HepG2 (cell line): ENCODE results near the gene MYADML2. TPM values are rescaled to one million over a fixed set of nuclear protein-coding genes. Genes with fewer than 3 reads are reported as not detected.

Source experiments
- IRX3 ChIP-seq: sonication (generic); formaldehyde crosslinking; IDR thresholded peaks from 2 replicates; pipeline ENCODE4 v1.8.1; 2023; ENCODE audit warnings: mild to moderate bottlenecking, low read depth, missing genetic modification reagents, borderline replicate concordance
- MXI1 ChIP-seq: IDR thresholded peaks from 3 replicates; pipeline ENCODE4 v1.6.1; 2012; ENCODE audit warnings: low read depth, low read length, inconsistent platforms, borderline replicate concordance
- RBFOX2 ChIP-seq: fragments of 200-400 bp; formaldehyde crosslinking; IDR thresholded peaks from 2 replicates; pipeline ENCODE4 v1.6.1; 2017; ENCODE audit warnings: low read depth, mild to moderate bottlenecking, low read length
- SCMH1 ChIP-seq: sonication (generic); formaldehyde crosslinking; IDR thresholded peaks from 2 replicates; pipeline ENCODE4 v1.9.0; 2021; ENCODE audit warnings: missing genetic modification reagents, mild to moderate bottlenecking, borderline replicate concordance
- SMARCE1 ChIP-seq: fragments of 450-650 bp; IDR thresholded peaks from 2 replicates; pipeline ENCODE4 v1.6.1; 2017; ENCODE audit warnings: borderline replicate concordance
- STAT5B ChIP-seq: sonication (generic); formaldehyde crosslinking; IDR thresholded peaks from 2 replicates; pipeline ENCODE4 v1.4.0; 2020; ENCODE audit warnings: missing genetic modification reagents
- YEATS4 ChIP-seq: sonication (generic); formaldehyde crosslinking; IDR thresholded peaks from 2 replicates; pipeline ENCODE4 v1.4.0; 2020; ENCODE audit warnings: missing genetic modification reagents, borderline replicate concordance
- ZBTB3 ChIP-seq: sonication (generic); formaldehyde crosslinking; IDR thresholded peaks from 2 replicates; pipeline ENCODE4 v1.4.0; 2020; ENCODE audit warnings: low read depth, mild to moderate bottlenecking, moderate library complexity, missing genetic modification reagents, borderline replicate concordance
- ZFP36L2 ChIP-seq: sonication (generic); formaldehyde crosslinking; IDR thresholded peaks from 2 replicates; pipeline ENCODE4 v1.4.0; 2020; ENCODE audit warnings: missing genetic modification reagents
- ZFYVE20 ChIP-seq: sonication (generic); formaldehyde crosslinking; IDR thresholded peaks from 2 replicates; pipeline ENCODE4 v1.8.0; 2023; ENCODE audit warnings: low read depth, mild to moderate bottlenecking, moderate library complexity, missing genetic modification reagents, borderline replicate concordance
- ZNF101 ChIP-seq: sonication (generic); formaldehyde crosslinking; IDR thresholded peaks from 2 replicates; pipeline ENCODE4 v1.4.0; 2020; ENCODE audit warnings: mild to moderate bottlenecking, low read depth, missing genetic modification reagents, borderline replicate concordance
- ZNF264 ChIP-seq: sonication (generic); formaldehyde crosslinking; IDR thresholded peaks from 2 replicates; pipeline ENCODE4 v1.4.0; 2020; ENCODE audit warnings: missing genetic modification reagents
- ZNF282 ChIP-seq: fragments of 450-650 bp; IDR thresholded peaks from 2 replicates; pipeline ENCODE4 v1.6.1; 2018; ENCODE audit not compliant: partially characterized antibody
- ZNF382 ChIP-seq: sonication (generic); formaldehyde crosslinking; IDR thresholded peaks from 2 replicates; pipeline ENCODE4 v1.5.0; 2020; ENCODE audit warnings: missing genetic modification reagents, mild to moderate bottlenecking, borderline replicate concordance
- polyA plus RNA-seq, 8 experiments: library from polyadenylated mRNA; depleted of rRNA in 3 of 8; stranded (reverse) in 7 of 8; unstranded in 1 of 8; fragments of >200 nt; fragmentation: Illumina TruSeq in 4 of 8; extraction: Trizol in 4 of 8; gene quantifications; 2 replicates each; pipeline versions ENCODE4 v1.2.1 to v1.2.3, GENCODE V29; 2011 to 2016; ENCODE audit warnings: low read depth in 4 of 8, missing spikeins in 1 of 8, mixed read lengths in 1 of 8; ENCODE audit not compliant: insufficient read depth in 1 of 8
- total RNA-seq, 5 experiments: library from RNA; depleted of rRNA; stranded (reverse); fragments of >200 nt; fragmentation: Illumina TruSeq; extraction: Trizol; gene quantifications; 2 replicates each; pipeline ENCODE4 v1.2.3, GENCODE V29; 2016; ENCODE audit warnings: low read depth in 1 of 5
- TF ChIP-seq, protein P1 (sequence below): sonication (generic); formaldehyde crosslinking; IDR thresholded peaks from 2 replicates; pipeline ENCODE4 v1.4.0; 2020; ENCODE audit warnings: missing genetic modification reagents, borderline replicate concordance
- TF ChIP-seq, protein P2 (sequence below): sonication (generic); formaldehyde crosslinking; IDR thresholded peaks from 2 replicates; pipeline ENCODE4 v1.4.0; 2020; ENCODE audit warnings: mild to moderate bottlenecking, missing genetic modification reagents
- TF ChIP-seq, protein P3 (sequence below): sonication (generic); formaldehyde crosslinking; IDR thresholded peaks from 2 replicates; pipeline ENCODE4 v1.9.0; 2021; ENCODE audit warnings: mild to moderate bottlenecking, missing genetic modification reagents
- TF ChIP-seq, protein P4 (sequence below): IDR thresholded peaks from 2 replicates; pipeline ENCODE4 v1.6.1; 2016; ENCODE audit warnings: control low read depth

The MYADML2 gene
- total and polyA plus RNA-seq, 2 of the 13 experiments (the other 11 are each of a cell fraction or from before 2014, with no cell fraction given): not detected

DNA sequence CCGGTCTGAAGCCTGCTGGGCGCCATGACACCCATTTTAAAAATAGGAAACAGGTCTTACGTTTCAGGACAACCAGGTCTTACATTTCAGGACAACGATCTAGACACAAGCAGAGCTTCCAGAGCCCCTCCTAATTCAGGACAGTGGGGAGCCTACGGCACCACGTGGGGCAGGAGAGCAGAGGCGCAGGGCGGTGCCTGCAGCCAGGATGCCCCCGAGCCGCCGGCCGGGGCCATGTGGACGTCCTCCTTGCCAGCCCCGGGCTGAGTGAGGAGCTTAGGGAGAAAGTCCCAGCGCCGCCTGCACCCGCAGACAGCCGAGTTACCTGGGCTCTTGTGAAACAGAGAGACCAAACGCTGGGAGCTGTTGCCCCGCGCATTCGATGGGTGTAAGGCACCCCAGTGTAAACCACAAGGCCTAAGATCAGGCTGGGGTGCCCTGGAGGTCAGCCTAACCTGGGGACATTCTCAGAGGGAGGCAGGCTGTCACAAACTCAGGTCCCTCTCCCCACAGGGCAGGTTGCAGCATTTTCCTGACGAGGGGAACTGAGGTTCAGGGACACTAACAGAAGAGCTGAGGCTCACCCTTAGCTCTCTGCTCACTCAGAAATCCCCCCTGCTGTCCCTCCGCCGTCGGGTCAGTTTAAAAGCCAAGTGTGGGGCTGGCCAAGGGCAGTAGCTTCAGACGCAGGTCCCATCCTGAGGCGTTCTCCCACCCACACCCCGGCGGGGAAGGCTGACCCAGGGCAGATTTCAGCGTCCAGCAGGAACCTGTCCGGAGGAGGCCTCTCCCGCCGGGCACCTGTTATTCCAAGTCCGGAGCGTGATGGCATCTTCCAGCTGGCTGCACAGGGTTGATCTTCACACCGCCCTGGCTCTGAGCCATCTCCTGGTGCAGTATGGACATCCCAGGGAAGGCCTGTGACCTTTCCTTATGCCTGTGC lies 15.7 kb upstream of the MYADML2 start (continued):
- TF ChIP-seq, protein P1, sequence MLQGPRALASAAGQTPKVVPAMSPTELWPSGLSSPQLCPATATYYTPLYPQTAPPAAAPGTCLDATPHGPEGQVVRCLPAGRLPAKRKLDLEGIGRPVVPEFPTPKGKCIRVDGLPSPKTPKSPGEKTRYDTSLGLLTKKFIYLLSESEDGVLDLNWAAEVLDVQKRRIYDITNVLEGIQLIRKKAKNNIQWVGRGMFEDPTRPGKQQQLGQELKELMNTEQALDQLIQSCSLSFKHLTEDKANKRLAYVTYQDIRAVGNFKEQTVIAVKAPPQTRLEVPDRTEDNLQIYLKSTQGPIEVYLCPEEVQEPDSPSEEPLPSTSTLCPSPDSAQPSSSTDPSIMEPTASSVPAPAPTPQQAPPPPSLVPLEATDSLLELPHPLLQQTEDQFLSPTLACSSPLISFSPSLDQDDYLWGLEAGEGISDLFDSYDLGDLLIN: no peak
- TF ChIP-seq STAT5B (CRISPR knock-in tag): no peak
- TF ChIP-seq SMARCE1: no peak
- no peak for TF ChIP-seq ZNF264
- TF ChIP-seq ZNF101 (CRISPR knock-in tag): no peak
- TF ChIP-seq RBFOX2: peak; percentile 68
- TF ChIP-seq, protein P2, sequence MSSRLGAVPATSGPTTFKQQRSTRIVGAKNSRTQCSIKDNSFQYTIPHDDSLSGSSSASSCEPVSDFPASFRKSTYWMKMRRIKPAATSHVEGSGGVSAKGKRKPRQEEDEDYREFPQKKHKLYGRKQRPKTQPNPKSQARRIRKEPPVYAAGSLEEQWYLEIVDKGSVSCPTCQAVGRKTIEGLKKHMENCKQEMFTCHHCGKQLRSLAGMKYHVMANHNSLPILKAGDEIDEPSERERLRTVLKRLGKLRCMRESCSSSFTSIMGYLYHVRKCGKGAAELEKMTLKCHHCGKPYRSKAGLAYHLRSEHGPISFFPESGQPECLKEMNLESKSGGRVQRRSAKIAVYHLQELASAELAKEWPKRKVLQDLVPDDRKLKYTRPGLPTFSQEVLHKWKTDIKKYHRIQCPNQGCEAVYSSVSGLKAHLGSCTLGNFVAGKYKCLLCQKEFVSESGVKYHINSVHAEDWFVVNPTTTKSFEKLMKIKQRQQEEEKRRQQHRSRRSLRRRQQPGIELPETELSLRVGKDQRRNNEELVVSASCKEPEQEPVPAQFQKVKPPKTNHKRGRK (CRISPR knock-in tag): no peak
- no peak; the same call in 1 of the 2 replicates for TF ChIP-seq IRX3 (CRISPR knock-in tag)
- peak; percentile 54; the same call in 1 of the 3 replicates for TF ChIP-seq MXI1
- no peak for TF ChIP-seq SCMH1 (CRISPR knock-in tag)
- no peak for TF ChIP-seq ZFP36L2 (CRISPR knock-in tag)
- no peak for TF ChIP-seq ZNF382 (CRISPR knock-in tag)
- TF ChIP-seq ZNF282: no peak
- no peak; the same call in 1 of the 2 replicates for TF ChIP-seq YEATS4 (CRISPR knock-in tag)
- TF ChIP-seq, protein P3, sequence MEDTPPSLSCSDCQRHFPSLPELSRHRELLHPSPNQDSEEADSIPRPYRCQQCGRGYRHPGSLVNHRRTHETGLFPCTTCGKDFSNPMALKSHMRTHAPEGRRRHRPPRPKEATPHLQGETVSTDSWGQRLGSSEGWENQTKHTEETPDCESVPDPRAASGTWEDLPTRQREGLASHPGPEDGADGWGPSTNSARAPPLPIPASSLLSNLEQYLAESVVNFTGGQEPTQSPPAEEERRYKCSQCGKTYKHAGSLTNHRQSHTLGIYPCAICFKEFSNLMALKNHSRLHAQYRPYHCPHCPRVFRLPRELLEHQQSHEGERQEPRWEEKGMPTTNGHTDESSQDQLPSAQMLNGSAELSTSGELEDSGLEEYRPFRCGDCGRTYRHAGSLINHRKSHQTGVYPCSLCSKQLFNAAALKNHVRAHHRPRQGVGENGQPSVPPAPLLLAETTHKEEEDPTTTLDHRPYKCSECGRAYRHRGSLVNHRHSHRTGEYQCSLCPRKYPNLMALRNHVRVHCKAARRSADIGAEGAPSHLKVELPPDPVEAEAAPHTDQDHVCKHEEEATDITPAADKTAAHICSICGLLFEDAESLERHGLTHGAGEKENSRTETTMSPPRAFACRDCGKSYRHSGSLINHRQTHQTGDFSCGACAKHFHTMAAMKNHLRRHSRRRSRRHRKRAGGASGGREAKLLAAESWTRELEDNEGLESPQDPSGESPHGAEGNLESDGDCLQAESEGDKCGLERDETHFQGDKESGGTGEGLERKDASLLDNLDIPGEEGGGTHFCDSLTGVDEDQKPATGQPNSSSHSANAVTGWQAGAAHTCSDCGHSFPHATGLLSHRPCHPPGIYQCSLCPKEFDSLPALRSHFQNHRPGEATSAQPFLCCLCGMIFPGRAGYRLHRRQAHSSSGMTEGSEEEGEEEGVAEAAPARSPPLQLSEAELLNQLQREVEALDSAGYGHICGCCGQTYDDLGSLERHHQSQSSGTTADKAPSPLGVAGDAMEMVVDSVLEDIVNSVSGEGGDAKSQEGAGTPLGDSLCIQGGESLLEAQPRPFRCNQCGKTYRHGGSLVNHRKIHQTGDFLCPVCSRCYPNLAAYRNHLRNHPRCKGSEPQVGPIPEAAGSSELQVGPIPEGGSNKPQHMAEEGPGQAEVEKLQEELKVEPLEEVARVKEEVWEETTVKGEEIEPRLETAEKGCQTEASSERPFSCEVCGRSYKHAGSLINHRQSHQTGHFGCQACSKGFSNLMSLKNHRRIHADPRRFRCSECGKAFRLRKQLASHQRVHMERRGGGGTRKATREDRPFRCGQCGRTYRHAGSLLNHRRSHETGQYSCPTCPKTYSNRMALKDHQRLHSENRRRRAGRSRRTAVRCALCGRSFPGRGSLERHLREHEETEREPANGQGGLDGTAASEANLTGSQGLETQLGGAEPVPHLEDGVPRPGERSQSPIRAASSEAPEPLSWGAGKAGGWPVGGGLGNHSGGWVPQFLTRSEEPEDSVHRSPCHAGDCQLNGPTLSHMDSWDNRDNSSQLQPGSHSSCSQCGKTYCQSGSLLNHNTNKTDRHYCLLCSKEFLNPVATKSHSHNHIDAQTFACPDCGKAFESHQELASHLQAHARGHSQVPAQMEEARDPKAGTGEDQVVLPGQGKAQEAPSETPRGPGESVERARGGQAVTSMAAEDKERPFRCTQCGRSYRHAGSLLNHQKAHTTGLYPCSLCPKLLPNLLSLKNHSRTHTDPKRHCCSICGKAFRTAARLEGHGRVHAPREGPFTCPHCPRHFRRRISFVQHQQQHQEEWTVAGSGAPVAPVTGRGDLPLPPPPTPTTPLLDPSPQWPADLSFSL: no peak
- TF ChIP-seq, protein P4, sequence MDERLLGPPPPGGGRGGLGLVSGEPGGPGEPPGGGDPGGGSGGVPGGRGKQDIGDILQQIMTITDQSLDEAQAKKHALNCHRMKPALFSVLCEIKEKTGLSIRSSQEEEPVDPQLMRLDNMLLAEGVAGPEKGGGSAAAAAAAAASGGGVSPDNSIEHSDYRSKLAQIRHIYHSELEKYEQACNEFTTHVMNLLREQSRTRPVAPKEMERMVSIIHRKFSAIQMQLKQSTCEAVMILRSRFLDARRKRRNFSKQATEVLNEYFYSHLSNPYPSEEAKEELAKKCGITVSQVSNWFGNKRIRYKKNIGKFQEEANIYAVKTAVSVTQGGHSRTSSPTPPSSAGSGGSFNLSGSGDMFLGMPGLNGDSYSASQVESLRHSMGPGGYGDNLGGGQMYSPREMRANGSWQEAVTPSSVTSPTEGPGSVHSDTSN (CRISPR knock-in tag): no peak
- TF ChIP-seq ZFYVE20 (CRISPR knock-in tag): no peak
- TF ChIP-seq ZBTB3: no peak
